RKO (cell line): ENCODE data around the gene NUMB.
"Not testable (repeated sequence)": the region's sequence is repeated elsewhere in the genome, so short reads cannot be mapped to it uniquely, and the experiment has no call there.

ENCODE experiments used
- DNase-seq: peaks from one replicate; pipeline ENCODE4 v3.0.0-alpha.2; 2016; ENCODE audit warnings: low spot score

Gene NUMB

GRCh38 chr14:73359445-73359844 is 98.9 kb downstream of the NUMB start:
- DNase-seq = no peak

GRCh38 chr14:73358187-73358586 is 100.2 kb downstream of the NUMB start:
- no peak for DNase-seq

- not testable (repeated sequence) for DNase-seq
Measured at GRCh38 chr14:73349091-73349490, 109.3 kb downstream of the NUMB start.

- no peak for DNase-seq
Measured at GRCh38 chr14:73344319-73344718, 114.0 kb downstream of the NUMB start.

- no peak for DNase-seq
Measured at GRCh38 chr14:73342670-73343069, 115.7 kb downstream of the NUMB start.

GRCh38 chr14:73339846-73340595 is 118.3 kb downstream of the NUMB start:
- no peak for DNase-seq

GRCh38 chr14:73339206-73339605 is 119.1 kb downstream of the NUMB start:
- no peak for DNase-seq

GRCh38 chr14:73338551-73338950 is 119.8 kb downstream of the NUMB start:
- DNase-seq = no peak

GRCh38 chr14:73333031-73333430 is 125.3 kb downstream of the NUMB start:
- no peak for DNase-seq

- no peak for DNase-seq
Measured at GRCh38 chr14:73325630-73326299, 132.6 kb downstream of the NUMB start.

- no peak for DNase-seq
Measured at GRCh38 chr14:73325063-73325462, 133.3 kb downstream of the NUMB start.

GRCh38 chr14:73324533-73324932 is 133.8 kb downstream of the NUMB start:
- DNase-seq = no peak

GRCh38 chr14:73323896-73324399 is 134.4 kb downstream of the NUMB start:
- no peak for DNase-seq

GRCh38 chr14:73313151-73313550 is 145.2 kb downstream of the NUMB start:
- DNase-seq = no peak

GRCh38 chr14:73312687-73313086 is 145.7 kb downstream of the NUMB start:
- DNase-seq = no peak

GRCh38 chr14:73311708-73312030 is 146.7 kb downstream of the NUMB start:
- DNase-seq = no peak

GRCh38 chr14:73309207-73309606 is 149.1 kb downstream of the NUMB start:
- not testable (repeated sequence) for DNase-seq

- no peak for DNase-seq
Measured at GRCh38 chr14:73307261-73307660, 151.1 kb downstream of the NUMB start.

GRCh38 chr14:73305499-73305898 is 152.8 kb downstream of the NUMB start:
- no peak for DNase-seq

- peak; percentile 60 for DNase-seq
Measured at GRCh38 chr14:73295198-73295796, 163.0 kb downstream of the NUMB start.

GRCh38 chr14:73293782-73294781 is 164.3 kb downstream of the NUMB start:
- DNase-seq = no peak

GRCh38 chr14:73290279-73290678 is 168.1 kb downstream of the NUMB start:
- no peak for DNase-seq
